ENCODE data around the gene OR10A6. TPM values are rescaled to one million over a fixed set of nuclear protein-coding genes. Genes with fewer than 3 reads are reported as not detected.

The OR10A6 gene, protein sequence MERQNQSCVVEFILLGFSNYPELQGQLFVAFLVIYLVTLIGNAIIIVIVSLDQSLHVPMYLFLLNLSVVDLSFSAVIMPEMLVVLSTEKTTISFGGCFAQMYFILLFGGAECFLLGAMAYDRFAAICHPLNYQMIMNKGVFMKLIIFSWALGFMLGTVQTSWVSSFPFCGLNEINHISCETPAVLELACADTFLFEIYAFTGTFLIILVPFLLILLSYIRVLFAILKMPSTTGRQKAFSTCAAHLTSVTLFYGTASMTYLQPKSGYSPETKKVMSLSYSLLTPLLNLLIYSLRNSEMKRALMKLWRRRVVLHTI
- 1 to 10 TPM in 1 of 8 experiments, under 1 TPM in 4, not detected in 3; 0.04 to 1.2 (median 0.46) TPM for total RNA-seq

DNA sequence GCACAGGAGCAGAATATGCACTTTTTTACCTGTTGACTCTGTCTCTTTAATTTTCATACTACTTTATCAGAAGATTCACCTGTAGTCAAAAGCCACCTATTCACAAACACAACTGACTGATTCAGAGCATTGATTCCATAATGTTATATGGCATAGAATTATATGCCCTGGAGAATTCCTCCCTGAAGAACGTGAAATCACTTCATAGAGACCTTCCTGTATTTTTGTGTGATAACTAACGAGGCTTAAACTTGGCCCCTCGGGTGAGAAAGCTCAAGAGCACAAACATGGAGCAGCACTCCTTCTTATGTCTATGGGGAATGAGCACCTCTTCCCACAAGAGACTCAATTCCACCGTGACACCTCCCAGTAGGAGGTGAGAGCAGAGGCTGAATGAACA is at the start of gene OR10A6:
OR10A6 (minus strand) TSS at position 101 of the 400 bp plus-strand sequence. CDS start 2,606 bp downstream, outside the sequence.
- H3K27ac ChIP-seq = no peak within 1 kb of the TSS
- no peak for ATAC-seq (replicated peaks in 6 of 8)
- 0 to 74% (median 29%) methylated on average over 1 to 4 of the region's 4 CpGs; no CpG with 5 or more reads in 3 of the 10 experiments for WGBS, 10 experiments
- no peak within 1 kb of the TSS for H3K4me3 ChIP-seq
- in situ Hi-C loops (cut with MboI; ENCODE audit: low pct_unique_long_range_greater_than_20kb in 2 of 9, low sequenced_read_pairs in 9 of 9, unreplicated experiment in 9 of 9) = no loop called here
- no peaks in the 10 kb centered on the region for H3K4me1 ChIP-seq (replicated peaks in 1 of 2)

DNA sequence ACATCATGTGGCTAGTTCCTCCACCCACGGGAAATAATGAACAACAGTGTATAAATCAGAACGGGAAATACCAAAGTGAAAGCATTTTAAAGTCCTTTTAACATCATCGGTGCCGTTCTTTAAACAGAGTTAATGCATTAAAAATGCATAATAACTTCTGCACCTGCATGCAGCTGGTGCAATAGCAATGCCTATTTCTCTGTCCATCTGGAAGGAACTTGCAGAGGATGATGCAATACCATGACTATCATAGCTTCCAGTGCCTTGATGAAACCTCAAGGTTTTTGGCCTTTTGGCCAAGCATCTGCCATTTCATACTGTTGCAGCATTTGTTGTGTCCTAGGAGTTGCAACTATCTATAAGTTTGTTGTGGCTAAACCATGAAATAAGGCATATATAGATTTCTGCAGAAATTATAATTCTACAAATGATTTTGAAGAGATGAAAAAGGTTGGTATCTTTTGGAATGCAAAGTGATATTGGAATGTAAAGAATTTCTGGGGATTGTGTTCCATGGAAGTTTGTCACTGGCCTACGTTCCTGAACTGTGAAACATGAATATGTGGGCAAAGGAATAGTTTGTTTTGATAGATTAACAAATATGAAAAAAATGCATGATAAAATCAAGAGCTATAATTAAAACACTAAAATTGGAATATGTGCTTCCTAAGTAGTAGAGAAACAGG is 46.3 kb upstream of the OR10A6 start:
- H3K4me3 ChIP-seq = no peak overlapping the region
- ATAC-seq (replicated peaks in 6 of 8) = peak in 3 of 8 experiments; percentile 42 to 69 (median 61)
- WGBS, 10 experiments = 0 to 91% (median 78%) methylated on average over 3 to 5 of the region's 5 CpGs

DNA sequence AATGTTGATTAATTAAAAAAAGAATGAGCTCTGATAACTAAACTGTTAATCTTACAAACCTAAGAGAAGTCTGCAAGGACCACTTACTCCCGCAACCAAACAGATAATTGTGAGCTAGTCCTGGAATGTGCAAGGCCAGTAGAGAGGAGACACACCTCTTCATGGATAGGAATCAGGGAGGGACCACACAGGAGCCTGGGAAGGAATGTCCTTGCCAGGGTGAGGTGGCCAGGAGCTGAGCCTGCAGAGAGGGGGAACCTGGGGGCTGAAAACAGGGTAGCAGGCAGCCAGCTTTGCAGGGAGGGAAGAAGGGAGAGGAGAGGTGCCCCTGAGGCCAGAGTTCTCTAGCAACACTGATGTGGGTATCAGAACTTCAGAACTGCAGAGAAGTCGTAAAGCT is 43.6 kb upstream of the OR10A6 start:
- no peak overlapping the region for H3K4me3 ChIP-seq
- H3K27ac ChIP-seq = no peak overlapping the region
- peak in 2 of 8 experiments; percentile 34 to 44 for ATAC-seq (replicated peaks in 6 of 8)
- in situ Hi-C loops (cut with MboI; ENCODE audit: low pct_unique_long_range_greater_than_20kb in 2 of 9, low sequenced_read_pairs in 9 of 9, unreplicated experiment in 9 of 9) = loop anchor here in 2 of 9 experiments (10.0 to 25.0 kb wide), 2 partner anchors 80 to 887 kb away; partner anchors contain the start of gene RBMXL2 (in 1 of the 2)
- 72 to 100% (median 100%) methylated on average over 1 to 2 of the region's 2 CpGs; no CpG with 5 or more reads in 1 of the 10 experiments for WGBS, 10 experiments
- H3K4me1 ChIP-seq (replicated peaks in 1 of 2) = no peaks in the 10 kb centered on the region

More for the DNA sequence above, 46.3 kb upstream of the OR10A6 start:
- H3K4me1 ChIP-seq (replicated peaks in 1 of 2) = no peaks in the 10 kb centered on the region
- no peak overlapping the region for H3K27ac ChIP-seq
- in situ Hi-C loops (cut with MboI; ENCODE audit: low pct_unique_long_range_greater_than_20kb in 2 of 9, low sequenced_read_pairs in 9 of 9, unreplicated experiment in 9 of 9) = loop anchor here in 2 of 9 experiments (10.0 to 25.0 kb wide), 2 partner anchors 83 to 890 kb away; partner anchors contain the start of gene RBMXL2 (in 1 of the 2)

DNA sequence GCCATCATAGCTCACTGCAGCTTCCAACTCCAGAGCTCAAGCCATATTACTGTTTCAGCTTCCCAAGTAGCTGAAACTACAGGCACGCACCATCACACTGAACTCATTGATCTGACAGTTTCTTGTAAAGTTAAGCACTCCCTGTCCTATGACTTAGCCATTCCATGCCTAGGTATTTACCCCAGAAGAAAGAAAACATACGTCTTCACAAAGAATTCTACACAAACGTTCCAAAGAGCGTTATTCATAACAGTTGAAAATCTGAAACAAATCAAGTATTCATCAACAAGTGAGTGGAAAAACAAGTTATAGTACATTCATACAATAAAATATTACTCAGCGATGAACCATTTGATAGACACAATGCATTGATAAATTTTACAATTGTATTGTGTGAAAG is 41.9 kb upstream of the OR10A6 start:
- ATAC-seq (replicated peaks in 6 of 8) = no peak
- Histone ChIP-seq H3K27ac (no peak overlapping the region), H3K4me3 (no peak overlapping the region), H3K4me1 (replicated peaks in 1 of 2) (no peaks in the 10 kb centered on the region)
- 48 to 96% (median 85%) methylated on average over 1 to 5 of the region's 5 CpGs for WGBS, 10 experiments
- in situ Hi-C loops (cut with MboI; ENCODE audit: low pct_unique_long_range_greater_than_20kb in 2 of 9, low sequenced_read_pairs in 9 of 9, unreplicated experiment in 9 of 9) = loop anchor here in 1 of 9 experiments (10.0 kb wide), 1 partner anchor 78 kb away; no protein-coding TSS in a partner anchor

DNA sequence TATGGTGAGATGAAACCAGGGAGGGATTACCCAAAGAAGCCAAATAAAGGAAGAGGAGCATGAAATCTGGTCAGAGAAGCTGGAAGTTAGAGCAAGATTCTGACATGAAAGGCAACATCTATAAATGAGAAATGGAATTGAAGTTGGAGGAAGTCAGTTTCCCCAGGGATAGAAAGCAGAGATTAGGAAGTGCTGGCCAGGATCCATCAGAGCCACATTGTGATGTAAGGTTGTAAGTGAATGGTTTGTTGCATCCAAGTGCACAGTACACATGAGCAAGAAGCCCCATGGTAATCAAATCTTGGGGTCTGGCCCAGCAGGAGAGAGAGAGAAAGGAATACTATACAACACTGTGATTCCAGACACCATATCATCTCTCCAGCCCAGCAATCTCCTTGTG is 40.8 kb upstream of the OR10A6 start:
- ATAC-seq (replicated peaks in 6 of 8) = no peak
- Histone ChIP-seq H3K27ac (no peak overlapping the region), H3K4me3 (no peak overlapping the region), H3K4me1 (replicated peaks in 1 of 2) (no peaks in the 10 kb centered on the region)
- in situ Hi-C loops (cut with MboI; ENCODE audit: low pct_unique_long_range_greater_than_20kb in 2 of 9, low sequenced_read_pairs in 9 of 9, unreplicated experiment in 9 of 9) = loop anchor here in 1 of 9 experiments (10.0 kb wide), 1 partner anchor 77 kb away; no protein-coding TSS in a partner anchor

DNA sequence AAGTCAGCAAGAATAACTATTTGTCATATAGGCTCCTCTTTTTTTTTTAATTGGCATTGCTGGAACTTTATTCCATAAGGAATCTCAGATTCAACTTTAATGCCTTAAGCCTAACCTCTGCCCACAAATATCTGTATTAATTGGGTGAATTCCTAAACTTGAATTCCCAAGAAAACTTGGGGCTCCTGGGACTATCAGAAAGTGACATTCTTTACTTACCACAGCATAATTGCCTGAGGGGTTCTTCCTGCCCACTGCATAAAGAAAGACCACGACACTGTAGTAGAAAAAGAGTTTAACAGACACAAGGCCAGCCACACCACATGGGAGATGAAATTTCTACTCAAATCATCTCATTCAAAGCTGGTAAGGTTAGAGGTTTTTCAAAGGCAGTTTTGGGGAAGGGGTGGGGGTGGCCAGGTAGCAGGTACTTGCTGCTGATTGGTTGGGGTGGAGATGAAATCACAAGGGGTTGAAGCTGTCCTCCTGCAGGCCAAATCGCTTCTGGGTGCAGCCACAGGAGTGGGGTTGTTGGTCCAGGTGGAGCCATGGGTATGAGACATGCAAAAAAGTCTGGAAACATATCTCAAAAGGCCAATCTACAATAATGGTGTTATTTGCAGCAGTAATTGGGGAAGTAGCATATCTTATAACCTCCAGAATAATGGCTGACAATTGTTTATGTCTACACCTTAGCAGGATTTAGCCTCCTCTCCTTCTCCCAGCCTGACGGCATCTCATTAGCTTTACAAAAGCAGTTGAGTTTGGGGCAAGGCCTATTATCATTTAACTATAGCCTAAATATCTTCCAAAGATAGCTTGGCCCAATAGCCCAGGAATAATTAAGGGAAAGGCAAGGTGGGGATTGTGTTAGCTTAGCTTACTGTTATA is 38.9 kb upstream of the OR10A6 start:
- WGBS, 10 experiments = 8 to 100% (median 43%) methylated on average over 1 to 2 of the region's 3 CpGs; no CpG with 5 or more reads in 1 of the 10 experiments
- Histone ChIP-seq H3K27ac (no peak overlapping the region), H3K4me1 (replicated peaks in 1 of 2) (no peaks in the 10 kb centered on the region), H3K4me3 (no peak overlapping the region)
- in situ Hi-C loops (cut with MboI; ENCODE audit: low pct_unique_long_range_greater_than_20kb in 2 of 9, low sequenced_read_pairs in 9 of 9, unreplicated experiment in 9 of 9) = loop anchor here in 1 of 9 experiments (10.0 kb wide), 1 partner anchor 75 kb away; no protein-coding TSS in a partner anchor
- no peak for ATAC-seq (replicated peaks in 6 of 8)

DNA sequence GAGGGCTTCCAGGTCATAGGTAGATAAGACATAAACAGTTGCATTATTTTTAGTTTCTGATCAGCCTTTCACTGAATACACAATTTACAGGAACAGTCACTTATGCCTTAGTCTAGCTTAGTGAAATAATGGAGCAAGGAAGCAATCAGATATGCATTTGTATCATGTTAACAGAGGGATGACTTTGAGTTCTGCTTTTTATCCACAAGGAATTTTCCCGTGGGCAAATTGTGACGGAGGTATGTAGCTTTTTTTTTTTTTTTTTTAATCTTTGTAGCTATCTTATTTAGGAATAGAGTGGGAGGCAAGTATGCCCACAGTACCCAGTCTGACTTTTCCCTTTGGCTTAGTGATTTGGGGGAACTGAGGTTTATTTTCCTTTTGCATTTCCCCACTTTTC is 37.6 kb upstream of the OR10A6 start:
- Histone ChIP-seq H3K27ac (no peak overlapping the region), H3K4me3 (no peak overlapping the region), H3K4me1 (replicated peaks in 1 of 2) (no peaks in the 10 kb centered on the region)
- 13 to 72% (median 55%) methylated on average over 1 to 2 of the region's 2 CpGs; no CpG with 5 or more reads in 1 of the 10 experiments for WGBS, 10 experiments
- no peak for ATAC-seq (replicated peaks in 6 of 8)
- in situ Hi-C loops (cut with MboI; ENCODE audit: low pct_unique_long_range_greater_than_20kb in 2 of 9, low sequenced_read_pairs in 9 of 9, unreplicated experiment in 9 of 9) = no loop called here

DNA sequence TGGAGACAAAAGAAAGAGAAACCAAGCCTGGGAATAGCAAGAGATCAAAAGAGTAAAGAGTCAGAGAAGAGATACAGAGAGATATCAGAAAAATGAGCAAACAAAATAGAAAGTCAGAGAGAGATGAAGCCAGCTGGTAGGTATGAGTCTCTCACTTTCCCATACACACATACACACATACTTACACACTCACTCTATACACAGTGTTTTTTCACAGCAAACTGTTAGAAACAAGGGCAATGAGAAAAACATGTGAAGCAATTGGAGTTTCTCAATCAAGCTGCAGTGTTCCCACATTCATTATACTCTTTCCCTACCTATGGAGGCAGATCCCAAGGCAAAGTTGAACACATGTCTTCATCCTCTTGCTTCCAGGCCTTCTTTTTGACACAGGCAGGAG is 36.8 kb upstream of the OR10A6 start:
- H3K27ac ChIP-seq = no peak overlapping the region
- no peaks in the 10 kb centered on the region for H3K4me1 ChIP-seq (replicated peaks in 1 of 2)
- in situ Hi-C loops (cut with MboI; ENCODE audit: low pct_unique_long_range_greater_than_20kb in 2 of 9, low sequenced_read_pairs in 9 of 9, unreplicated experiment in 9 of 9) = no loop called here
- H3K4me3 ChIP-seq = no peak overlapping the region
- ATAC-seq (replicated peaks in 6 of 8) = no peak

DNA sequence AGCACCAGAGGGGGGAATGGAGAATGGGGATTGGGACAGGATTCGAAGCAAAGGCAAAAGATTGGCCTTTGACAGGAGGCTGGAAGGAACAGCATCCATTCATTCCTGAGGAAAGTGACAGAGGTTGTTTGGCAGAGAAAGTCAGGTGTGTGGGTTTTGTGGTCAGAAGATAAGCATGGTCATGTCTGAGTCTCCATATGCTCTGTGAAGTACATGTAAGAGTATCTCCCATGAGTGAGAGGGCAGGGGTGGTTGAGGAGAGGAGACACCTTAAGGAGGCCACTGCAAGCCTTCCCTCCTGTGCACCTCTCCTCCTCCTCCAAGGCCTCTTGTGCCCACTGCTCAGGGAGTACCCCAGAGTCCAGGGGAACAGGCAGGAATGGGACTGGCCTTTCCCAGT is 36.0 kb upstream of the OR10A6 start:
- Histone ChIP-seq H3K4me3 (no peak overlapping the region), H3K4me1 (replicated peaks in 1 of 2) (no peaks in the 10 kb centered on the region), H3K27ac (no peak overlapping the region)
- in situ Hi-C loops (cut with MboI; ENCODE audit: low pct_unique_long_range_greater_than_20kb in 2 of 9, low sequenced_read_pairs in 9 of 9, unreplicated experiment in 9 of 9) = no loop called here
- no peak for ATAC-seq (replicated peaks in 6 of 8)
- WGBS, 10 experiments = 0 to 71% (median 43%) methylated on average over 1 of the region's 1 CpG; no CpG with 5 or more reads in 3 of the 10 experiments

DNA sequence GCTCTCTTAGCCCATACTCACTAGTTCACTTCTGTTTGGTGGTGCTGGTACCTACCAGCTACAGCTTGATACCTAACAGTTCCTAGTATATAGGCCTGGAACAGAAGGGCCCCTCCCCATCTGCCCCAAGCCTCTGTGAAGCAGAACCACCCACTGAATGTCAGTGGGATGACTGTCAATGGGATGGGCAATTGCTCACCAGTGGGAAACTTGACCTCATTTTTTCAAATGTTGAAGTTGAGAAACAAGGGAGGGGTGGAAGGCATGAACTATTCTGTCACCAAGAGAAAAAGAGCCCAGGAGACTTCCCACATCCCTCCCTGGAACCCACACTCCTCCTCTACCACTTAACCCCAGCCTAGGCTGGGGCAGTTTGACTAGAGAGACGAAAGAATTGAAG is 34.3 kb upstream of the OR10A6 start, which contains the start of gene NLRP10:
NLRP10 (minus strand) TSS at position 62 of the 400 bp plus-strand sequence. CDS start 1,952 bp downstream, outside the sequence.
- H3K4me3 ChIP-seq = no peak within 1 kb of the TSS
- peak in 2 of 8 experiments; percentile 86 to 90 for ATAC-seq (replicated peaks in 6 of 8)
- in situ Hi-C loops (cut with MboI; ENCODE audit: low pct_unique_long_range_greater_than_20kb in 2 of 9, low sequenced_read_pairs in 9 of 9, unreplicated experiment in 9 of 9) = no loop called here
- no peak within 1 kb of the TSS for H3K27ac ChIP-seq
- 40 to 88% (median 55%) methylated on average over 1 of the region's 1 CpG; no CpG with 5 or more reads in 6 of the 10 experiments for whole genome bisulfite sequencing, 10 experiments
- no peaks in the 10 kb centered on the region for H3K4me1 ChIP-seq (replicated peaks in 1 of 2)

DNA sequence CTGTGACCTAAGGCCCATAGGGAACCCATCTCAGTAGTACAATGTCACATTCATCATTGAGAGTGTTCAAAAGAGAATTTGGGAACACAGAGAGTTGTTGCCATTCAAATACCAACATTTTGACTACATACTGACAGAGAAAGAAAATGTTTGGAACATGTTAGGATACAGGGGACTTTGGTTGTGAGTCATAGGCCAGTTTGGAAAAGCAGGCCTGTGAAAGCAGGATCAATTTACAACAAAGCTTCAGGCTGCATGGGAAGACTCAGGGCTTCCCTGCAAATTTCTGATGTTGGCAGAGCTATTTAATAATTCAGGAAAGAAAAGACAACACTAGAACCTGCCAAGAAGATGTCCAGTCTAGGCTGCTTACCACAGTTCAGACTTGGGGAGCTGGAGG is 33.8 kb upstream of the OR10A6 start:
- peak in 2 of 8 experiments; percentile 20 to 39 for ATAC-seq (replicated peaks in 6 of 8)
- Histone ChIP-seq H3K4me3 (no peak overlapping the region), H3K4me1 (replicated peaks in 1 of 2) (no peaks in the 10 kb centered on the region), H3K27ac (no peak overlapping the region)
- in situ Hi-C loops (cut with MboI; ENCODE audit: low pct_unique_long_range_greater_than_20kb in 2 of 9, low sequenced_read_pairs in 9 of 9, unreplicated experiment in 9 of 9) = no loop called here

DNA sequence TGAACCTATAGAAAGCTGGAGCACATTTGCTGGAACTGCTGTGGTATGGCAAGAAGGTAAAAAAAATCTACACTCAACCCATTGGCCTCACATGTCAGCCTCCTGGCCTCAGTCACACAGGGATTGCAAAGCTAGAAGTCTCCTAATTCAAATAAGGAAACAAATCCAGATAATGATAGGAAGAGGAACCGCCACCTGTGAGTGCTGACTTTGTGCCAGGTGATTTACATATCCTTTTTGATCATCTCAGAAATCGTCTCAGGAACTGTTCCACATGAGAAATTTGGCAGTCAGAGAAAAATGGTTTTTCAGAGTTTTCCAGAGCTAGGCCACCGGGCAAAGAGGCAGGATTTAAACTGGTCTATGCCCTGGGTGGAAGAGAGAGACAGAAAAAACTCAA is 33.2 kb upstream of the OR10A6 start:
- ATAC-seq (replicated peaks in 6 of 8) = no peak
- in situ Hi-C loops (cut with MboI; ENCODE audit: low pct_unique_long_range_greater_than_20kb in 2 of 9, low sequenced_read_pairs in 9 of 9, unreplicated experiment in 9 of 9) = no loop called here
- WGBS, 10 experiments = 29 to 84% (median 63%) methylated on average over 1 to 3 of the region's 3 CpGs; no CpG with 5 or more reads in 1 of the 10 experiments
- no peaks in the 10 kb centered on the region for H3K4me1 ChIP-seq (replicated peaks in 1 of 2)
- no peak overlapping the region for H3K27ac ChIP-seq
- no peak overlapping the region for H3K4me3 ChIP-seq
